GM21717 (cell line): ENCODE data around the gene C4orf50.

Experiments
- ATAC-seq: cut with Tn5 transposase; IDR thresholded peaks from one replicate; pipeline ENCODE4 v1.9.1; 2021; ENCODE audit warnings: mild to moderate bottlenecking, moderate library complexity; ENCODE audit not compliant: unreplicated experiment

C4orf50 gene

DNA sequence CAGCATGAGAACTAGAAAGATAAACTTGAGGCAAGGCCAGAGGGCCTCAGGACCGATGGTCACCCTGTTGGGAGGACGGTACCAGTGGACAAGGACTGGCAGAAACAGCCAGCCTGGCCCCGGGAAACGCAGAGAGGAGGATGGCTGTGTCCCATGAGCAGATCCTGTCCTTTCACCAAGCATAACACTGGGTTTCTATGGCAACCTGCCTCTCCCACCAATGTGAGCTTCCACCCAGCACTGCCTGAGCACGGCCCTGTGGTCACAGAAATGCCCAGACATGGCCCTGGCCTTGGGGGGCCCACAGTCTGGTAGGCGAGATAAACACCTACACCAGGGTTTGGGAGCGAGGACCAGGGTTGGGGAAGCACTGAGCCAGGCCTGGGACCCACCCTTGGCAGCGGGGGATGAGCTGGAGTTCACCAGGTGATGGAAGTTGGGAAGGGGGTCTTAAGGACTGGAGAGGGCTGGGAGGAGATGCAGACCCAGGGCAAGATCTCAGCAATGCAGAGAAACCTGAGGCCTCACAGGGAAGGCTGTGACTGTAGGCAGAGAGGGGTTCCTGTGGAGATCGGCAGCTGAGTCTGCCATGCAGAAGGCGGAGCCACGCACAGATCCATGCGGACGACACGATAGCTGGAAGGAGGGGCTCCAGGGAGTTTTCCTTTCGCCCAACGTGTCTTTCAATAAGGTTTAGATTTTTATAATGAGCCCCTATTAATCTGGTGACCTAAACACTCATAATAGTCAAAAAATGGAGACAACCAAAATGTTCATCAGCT lies 92.6 kb downstream of the C4orf50 start:
- no peak for ATAC-seq

DNA sequence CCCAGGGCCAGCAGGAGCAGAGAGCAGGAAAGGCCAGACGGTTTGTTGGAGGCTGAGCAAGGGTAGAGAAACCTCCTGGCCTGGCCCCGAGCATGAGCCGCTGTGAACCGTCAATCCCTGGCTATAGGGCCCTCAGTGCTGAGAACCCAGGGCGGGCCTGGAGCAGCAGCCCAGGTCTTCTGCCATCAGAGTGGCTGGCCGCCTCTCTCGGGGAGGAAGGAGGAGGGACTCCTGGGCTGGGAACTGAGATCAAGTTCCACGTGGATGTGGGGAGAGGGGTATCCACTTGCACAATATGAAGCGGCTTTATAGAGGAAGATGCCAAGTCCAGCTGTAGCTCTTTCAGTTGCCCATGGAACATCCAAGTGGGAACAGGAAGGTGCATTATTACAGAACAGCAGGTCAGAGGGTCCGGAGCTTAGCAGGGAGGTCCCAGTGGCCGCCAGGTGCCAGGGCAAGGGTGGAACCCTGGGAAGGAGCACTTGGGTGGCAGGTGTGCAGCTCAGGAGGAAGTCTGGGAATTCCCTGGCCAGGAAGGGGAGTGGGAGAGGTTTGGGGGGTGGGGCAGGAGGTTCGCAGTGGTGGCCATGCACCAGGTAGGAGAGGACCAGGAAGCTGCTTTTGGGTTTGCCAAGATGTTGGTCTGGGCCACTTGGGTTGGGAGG lies 93.6 kb downstream of the C4orf50 start:
- ATAC-seq: no peak

GRCh38 chr4:5923376-5923775 lies 94.9 kb downstream of the C4orf50 start:
- no peak for ATAC-seq

DNA sequence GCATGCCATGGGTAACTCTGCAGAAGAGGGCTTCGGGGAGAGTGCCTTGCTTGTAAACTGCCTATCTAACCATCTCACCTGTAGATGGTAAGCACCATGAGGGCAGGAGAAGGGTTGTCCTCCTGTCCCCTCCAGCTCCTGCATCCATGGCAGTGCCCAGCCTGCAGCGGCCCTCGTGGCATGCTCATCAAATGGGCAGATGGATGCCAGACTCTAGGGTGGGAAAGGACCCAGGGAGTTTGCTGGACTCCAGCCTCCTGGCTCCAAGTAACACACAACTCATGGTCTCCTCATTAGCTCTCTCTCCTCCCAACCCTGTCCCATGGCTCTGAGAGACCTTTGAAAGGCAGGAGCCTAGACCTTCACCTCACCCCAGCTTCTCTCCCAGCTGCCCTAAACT lies 95.7 kb downstream of the C4orf50 start:
- ATAC-seq: no peak

- ATAC-seq: no peak
Measured at GRCh38 chr4:5921981-5922380, 96.2 kb downstream of the C4orf50 start.

DNA sequence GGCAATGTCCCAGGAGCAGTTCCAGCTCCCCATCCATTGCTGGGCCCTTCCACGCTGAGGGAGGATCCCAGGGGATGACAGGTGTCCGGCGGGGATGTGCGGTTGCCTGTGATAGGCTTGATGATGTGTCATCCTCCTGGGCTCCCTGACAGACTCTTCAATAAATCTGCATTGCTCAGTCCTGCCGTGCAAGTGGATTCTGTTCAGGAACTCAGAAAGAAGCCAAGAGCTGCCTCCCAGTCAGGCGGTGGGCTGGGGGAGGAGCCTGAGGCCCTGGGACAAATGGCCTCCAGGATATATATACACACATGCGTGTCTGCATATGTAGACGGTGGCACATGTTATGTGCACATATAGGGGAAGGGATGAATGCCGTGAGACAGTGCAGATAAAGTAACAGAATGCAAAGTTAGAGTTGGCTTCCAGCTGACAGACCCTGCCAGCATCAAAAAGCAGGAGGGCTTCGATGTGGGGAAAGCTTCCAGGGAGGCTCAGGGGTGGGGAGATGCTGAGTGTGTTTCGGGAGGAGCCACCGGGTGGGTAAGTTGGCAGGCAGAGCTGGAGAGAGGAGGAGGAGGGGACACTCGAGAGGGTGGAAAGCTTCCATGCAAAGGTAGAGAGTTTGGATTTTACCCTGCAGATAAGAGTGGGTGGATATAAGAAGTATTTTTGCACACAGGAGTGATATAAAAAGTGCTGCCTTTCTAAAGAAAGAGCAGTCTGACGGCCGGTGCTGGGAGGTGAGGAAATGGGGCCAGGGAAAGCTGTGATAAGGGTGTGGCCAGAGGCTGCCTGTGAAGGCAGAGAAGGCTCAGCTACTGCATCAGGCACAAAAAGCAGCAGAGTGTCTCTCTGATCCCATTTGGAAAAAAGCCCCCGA lies 96.9 kb downstream of the C4orf50 start:
- ATAC-seq: no peak

DNA sequence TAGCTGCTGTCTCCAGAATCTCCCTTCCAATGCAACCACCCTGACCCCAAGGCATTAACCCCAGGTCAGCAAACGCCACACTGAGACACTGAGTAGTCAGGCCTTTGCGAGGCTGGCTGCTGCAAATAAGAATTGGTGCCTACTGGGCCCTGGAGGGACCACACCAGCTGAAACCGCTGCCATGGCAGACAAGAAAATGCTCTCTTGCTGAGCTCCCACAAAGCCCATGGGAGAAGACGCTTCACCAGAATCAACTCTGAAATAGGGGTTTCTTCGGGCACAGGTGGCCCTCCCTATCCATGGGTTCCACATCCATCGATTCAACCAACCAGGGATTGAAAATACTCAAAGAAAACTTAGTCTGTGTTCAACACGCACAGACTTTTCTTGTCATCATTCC lies 98.7 kb downstream of the C4orf50 start:
- ATAC-seq: no peak

DNA sequence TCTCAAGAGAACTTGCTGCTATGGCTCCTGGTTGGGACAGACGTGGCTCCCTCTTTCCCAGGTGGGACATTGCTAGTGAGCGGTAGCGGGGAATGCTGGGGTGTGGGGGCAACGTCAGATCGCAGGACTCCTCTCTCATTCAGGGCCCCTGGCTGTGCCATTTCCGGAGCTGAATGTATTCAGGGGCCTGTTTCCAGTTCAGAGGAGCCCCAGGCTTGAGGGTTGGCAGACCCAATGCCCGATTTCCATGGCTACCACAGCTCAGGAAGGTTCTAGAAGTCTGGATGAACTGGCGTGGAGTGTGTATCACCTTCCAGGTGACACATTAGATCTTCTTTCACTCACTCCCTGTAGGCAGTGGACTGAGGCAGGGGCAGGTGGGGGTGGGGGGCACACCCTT lies 99.2 kb downstream of the C4orf50 start:
- ATAC-seq: no peak

- ATAC-seq: no peak
Measured at GRCh38 chr4:5918331-5918985, 99.8 kb downstream of the C4orf50 start.

DNA sequence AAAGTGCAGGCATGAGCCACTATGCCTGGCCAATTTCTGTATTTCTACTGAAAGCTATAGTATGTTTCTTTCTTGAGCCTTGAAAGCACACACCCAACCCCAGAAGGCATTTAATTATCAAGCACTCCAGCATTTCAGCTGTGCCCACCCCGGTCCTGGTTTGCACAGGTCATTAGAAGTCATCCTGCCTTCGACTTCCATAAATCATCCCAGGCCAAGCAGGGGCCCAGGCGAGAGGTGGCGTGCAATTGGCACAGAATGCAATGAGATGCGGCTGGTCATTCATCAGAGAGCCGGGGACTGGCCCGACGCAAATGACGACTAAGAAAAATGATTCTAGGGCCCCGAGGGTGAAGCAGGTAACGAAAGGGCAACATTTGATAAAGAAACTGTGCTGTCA lies 100.6 kb downstream of the C4orf50 start:
- no peak for ATAC-seq

DNA sequence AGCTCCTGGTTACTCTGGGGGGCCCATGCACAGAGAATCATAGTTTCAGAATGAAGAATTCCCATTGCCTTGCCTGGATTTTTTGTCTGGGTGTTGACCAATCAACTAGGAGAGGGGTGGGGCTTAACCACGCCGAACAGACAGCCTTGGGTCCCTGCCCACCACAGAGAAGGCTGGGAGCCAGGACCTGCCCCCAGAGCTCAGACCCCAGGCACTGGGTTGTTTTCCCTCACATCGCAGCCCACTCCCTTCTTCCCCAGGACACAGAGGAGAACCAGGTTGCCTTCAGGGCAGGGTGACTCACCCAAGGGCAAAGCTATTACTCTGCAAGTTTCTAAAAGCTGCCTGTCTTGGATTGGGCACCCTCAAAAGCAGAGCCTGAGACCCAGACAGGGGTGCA lies 102.0 kb downstream of the C4orf50 start:
- ATAC-seq: no peak

- ATAC-seq: no peak
Measured at GRCh38 chr4:5913454-5913853, 104.8 kb downstream of the C4orf50 start.

- no peak for ATAC-seq
Measured at GRCh38 chr4:5912614-5913019, 105.6 kb downstream of the C4orf50 start.

- no peak for ATAC-seq
Measured at GRCh38 chr4:5908876-5909427, 109.3 kb downstream of the C4orf50 start.

DNA sequence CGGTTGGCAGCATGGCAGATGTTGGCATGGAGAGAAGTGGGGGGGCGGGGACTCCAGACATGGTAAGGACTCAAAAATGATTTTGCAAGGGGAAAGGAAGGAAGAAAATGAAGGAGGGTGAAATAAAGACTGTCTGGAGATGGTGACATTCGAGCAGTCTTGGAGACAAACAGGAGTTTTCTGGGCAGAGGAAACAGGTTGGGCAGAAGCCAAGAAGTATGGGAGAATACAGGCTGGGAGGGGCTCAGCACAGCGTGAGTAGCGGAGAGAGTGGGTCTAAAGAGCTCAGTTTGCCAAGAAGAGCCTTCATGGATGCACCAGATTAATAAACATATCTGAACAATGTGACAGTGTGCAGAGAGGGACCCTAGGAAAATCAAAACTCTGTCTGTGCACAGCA lies 112.0 kb downstream of the C4orf50 start:
- ATAC-seq: no peak

GRCh38 chr4:5905714-5906113 lies 112.5 kb downstream of the C4orf50 start:
- ATAC-seq: no peak

DNA sequence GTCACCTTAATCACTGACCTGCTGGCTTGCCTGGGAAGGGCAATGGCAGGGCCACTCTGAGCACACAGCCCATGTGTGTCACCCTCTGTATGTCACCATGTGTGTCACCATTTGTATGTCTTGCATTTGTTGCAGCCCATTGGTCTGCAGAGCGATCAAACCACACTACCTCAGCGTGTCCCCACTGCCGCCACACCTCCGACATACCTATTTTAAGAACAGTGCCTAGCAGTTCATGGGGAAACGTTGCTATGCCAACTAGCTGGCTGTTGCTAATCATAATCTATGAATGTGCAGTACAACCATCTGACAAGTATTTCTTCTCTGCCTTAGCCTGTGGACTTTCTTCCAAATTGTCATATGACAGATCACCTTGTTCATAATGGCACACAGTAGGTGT lies 117.4 kb downstream of the C4orf50 start:
- no peak for ATAC-seq

GRCh38 chr4:5899881-5900280 lies 118.3 kb downstream of the C4orf50 start:
- no peak for ATAC-seq

DNA sequence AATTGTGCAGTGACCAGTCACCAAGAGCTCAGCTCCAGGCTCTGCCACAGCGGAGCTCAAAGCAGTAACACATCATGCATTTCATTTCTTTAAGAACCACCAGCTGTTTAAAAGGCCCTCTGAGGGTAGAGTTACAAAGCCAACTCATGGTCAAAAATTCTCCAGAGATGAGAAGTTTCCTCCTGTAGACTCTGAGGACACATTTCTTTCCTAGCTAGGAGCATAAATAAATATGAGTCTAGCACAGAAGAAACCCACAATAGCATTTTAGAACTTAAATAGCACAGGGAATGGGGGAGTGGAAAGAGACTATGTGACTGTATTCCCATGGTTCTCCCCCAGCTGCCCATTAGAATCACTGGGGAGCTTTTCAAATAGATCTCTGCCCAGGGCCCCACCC lies 118.8 kb downstream of the C4orf50 start:
- no peak for ATAC-seq

GRCh38 chr4:5897674-5898073 lies 120.6 kb downstream of the C4orf50 start:
- ATAC-seq: no peak

GRCh38 chr4:5895287-5895686 lies 122.9 kb downstream of the C4orf50 start:
- ATAC-seq: no peak
